Fibroblast of lung (primary cell): ENCODE results near the gene HMGCR. TPM values are rescaled to one million over a fixed set of nuclear protein-coding genes. Genes with fewer than 3 reads are reported as not detected.
A peak's percentile ranks its signal among the peaks of the same experiment; 100 is the strongest.

Source experiments
- DNase-seq, 2 donors: peaks; one replicate each; pipeline versions ENCODE4 v3.0.0 to v3.0.0-alpha.2; 2010; ENCODE audit warnings: low read depth in 2 of 2
- H2AFZ ChIP-seq: 2 replicates; pipeline ENCODE4 v1.5.1; 2012; ENCODE audit warnings: low read length, control low read depth, inconsistent platforms
- H3K27ac ChIP-seq: 2 replicates; pipeline ENCODE4 v1.5.1; 2011; ENCODE audit warnings: low read length, control low read depth; ENCODE audit not compliant: insufficient read depth
- H3K27me3 ChIP-seq: 2 replicates; pipeline ENCODE4 v1.5.1; 2011; ENCODE audit warnings: mild to moderate bottlenecking, low read length; ENCODE audit not compliant: control insufficient read depth, insufficient read depth
- H3K36me3 ChIP-seq: 2 replicates; pipeline ENCODE4 v1.5.1; 2011; ENCODE audit warnings: low read length; ENCODE audit not compliant: control insufficient read depth, insufficient read depth
- H3K4me1 ChIP-seq: 2 replicates; pipeline ENCODE4 v1.5.1; 2011; ENCODE audit warnings: low read length; ENCODE audit not compliant: control insufficient read depth, insufficient read depth; ENCODE audit errors: extremely low read depth
- H3K4me2 ChIP-seq: 2 replicates; pipeline ENCODE4 v1.5.1; 2011; ENCODE audit warnings: low read length, control low read depth; ENCODE audit not compliant: insufficient read depth; ENCODE audit errors: extremely low read depth
- H3K4me3 ChIP-seq, 4 experiments: fragments of 200-600 bp in 1 of 4; sonication (generic) in 1 of 4; replicated peaks in 1 of 4; 2 replicates each; pipeline ENCODE4 v1.5.1; 2011 to 2016; ENCODE audit warnings: low read length in 4 of 4, low read depth in 3 of 4, mild to moderate bottlenecking in 3 of 4, control low read depth in 2 of 4, inconsistent platforms in 1 of 4, mixed read lengths in 1 of 4; ENCODE audit not compliant: insufficient read depth in 1 of 4; ENCODE audit errors: control extremely low read depth in 1 of 4
- H3K79me2 ChIP-seq: 2 replicates; pipeline ENCODE4 v1.5.1; 2012; ENCODE audit warnings: mild to moderate bottlenecking, low read length, inconsistent platforms; ENCODE audit not compliant: control insufficient read depth, insufficient read depth
- H3K9ac ChIP-seq: 2 replicates; pipeline ENCODE4 v1.5.1; 2011; ENCODE audit warnings: mild to moderate bottlenecking, low read length, control low read depth; ENCODE audit not compliant: insufficient read depth
- H3K9me3 ChIP-seq: 2 replicates; pipeline ENCODE4 v1.5.1; 2012; ENCODE audit warnings: low read depth, low read length; ENCODE audit not compliant: control insufficient read depth, insufficient read depth
- H4K20me1 ChIP-seq: 2 replicates; pipeline ENCODE4 v1.5.1; 2011; ENCODE audit warnings: low read length; ENCODE audit not compliant: control insufficient read depth, insufficient read depth; ENCODE audit errors: extremely low read depth
- EZH2 ChIP-seq: IDR thresholded peaks from 2 replicates; pipeline ENCODE4 v1.5.1; 2012; ENCODE audit warnings: low read length, control low read depth, mild to moderate bottlenecking; ENCODE audit errors: missing control alignments
- polyA plus RNA-seq, 2 donors: library from polyadenylated mRNA; depleted of rRNA in 1 of 2; stranded (reverse) in 1 of 2; unstranded in 1 of 2; fragments of >200 nt; gene quantifications; 2 replicates each; pipeline ENCODE4 v1.2.1, GENCODE V29; 2011 to 2012; ENCODE audit warnings: missing spikeins in 1 of 2
- total RNA-seq: library from RNA; depleted of rRNA; stranded (reverse); fragments of >200 nt; gene quantifications from 2 replicates; pipeline ENCODE4 v1.2.1, GENCODE V29; 2014
- TF ChIP-seq, protein P1 (sequence below), 2 donors: IDR thresholded peaks in 1 of 2; conservative IDR thresholded peaks in 1 of 2; 1 replicate in 1 of 2; 2 replicates in 1 of 2; pipeline ENCODE4 v1.5.1; 2011 to 2012; ENCODE audit warnings: low read length in 2 of 2, control low read depth in 1 of 2, inconsistent platforms in 1 of 2, low read depth in 1 of 2, mild to moderate bottlenecking in 1 of 2

HMGCR gene
- total and polyA plus RNA-seq, 2 donors (not counting 1 experiment from before 2014, with no cell fraction given), result 132 to 225 TPM

DNA sequence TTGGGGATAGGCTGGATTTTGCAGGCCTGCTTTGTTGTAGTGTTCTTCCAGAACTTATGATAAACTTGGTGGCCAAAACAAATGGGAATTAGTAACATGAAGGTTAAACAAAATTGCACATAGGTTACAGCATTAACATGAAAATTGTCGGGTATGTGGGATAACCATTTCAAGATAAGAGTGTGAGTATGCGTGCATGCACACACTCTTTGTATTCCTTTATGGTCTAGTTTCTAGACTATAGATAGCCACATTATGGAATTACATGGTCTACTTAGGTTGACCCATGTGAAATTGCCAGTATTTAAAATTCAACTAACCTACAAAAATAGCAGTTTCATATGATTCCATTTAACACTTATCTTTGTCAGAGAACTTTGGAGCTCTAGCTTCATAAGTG, 1.4 kb downstream of the HMGCR start:
- H2AFZ ChIP-seq, result no peak overlapping the region
- peaks cover 60% of the 10 kb centered on the region for H3K79me2 ChIP-seq
- no peak for DNase-seq
- no peaks in the 10 kb centered on the region for H3K27me3 ChIP-seq
- no peak overlapping the region for H3K27ac ChIP-seq
- H3K9me3 ChIP-seq, result no peaks in the 10 kb centered on the region
- H3K4me3 ChIP-seq, result peak overlapping the region; percentile 86 to 94 (median 92)
- peaks cover 2% of the 10 kb centered on the region for H3K4me1 ChIP-seq
- H3K4me2 ChIP-seq, result peak overlapping the region; percentile 83
- TF ChIP-seq EZH2, result no peak
- TF ChIP-seq, protein P1, sequence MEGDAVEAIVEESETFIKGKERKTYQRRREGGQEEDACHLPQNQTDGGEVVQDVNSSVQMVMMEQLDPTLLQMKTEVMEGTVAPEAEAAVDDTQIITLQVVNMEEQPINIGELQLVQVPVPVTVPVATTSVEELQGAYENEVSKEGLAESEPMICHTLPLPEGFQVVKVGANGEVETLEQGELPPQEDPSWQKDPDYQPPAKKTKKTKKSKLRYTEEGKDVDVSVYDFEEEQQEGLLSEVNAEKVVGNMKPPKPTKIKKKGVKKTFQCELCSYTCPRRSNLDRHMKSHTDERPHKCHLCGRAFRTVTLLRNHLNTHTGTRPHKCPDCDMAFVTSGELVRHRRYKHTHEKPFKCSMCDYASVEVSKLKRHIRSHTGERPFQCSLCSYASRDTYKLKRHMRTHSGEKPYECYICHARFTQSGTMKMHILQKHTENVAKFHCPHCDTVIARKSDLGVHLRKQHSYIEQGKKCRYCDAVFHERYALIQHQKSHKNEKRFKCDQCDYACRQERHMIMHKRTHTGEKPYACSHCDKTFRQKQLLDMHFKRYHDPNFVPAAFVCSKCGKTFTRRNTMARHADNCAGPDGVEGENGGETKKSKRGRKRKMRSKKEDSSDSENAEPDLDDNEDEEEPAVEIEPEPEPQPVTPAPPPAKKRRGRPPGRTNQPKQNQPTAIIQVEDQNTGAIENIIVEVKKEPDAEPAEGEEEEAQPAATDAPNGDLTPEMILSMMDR (conservative IDR thresholded peaks at IDR 0.05 in 1 of 2, IDR thresholded peaks at IDR 0.05 in 1 of 2; ENCODE audit: low read depth in 1 of 2, low read length in 2 of 2), result no peak
- no peak overlapping the region for H3K9ac ChIP-seq
- H4K20me1 ChIP-seq, result peaks cover 18% of the 10 kb centered on the region
- H3K36me3 ChIP-seq, result peaks cover 2% of the 10 kb centered on the region

DNA sequence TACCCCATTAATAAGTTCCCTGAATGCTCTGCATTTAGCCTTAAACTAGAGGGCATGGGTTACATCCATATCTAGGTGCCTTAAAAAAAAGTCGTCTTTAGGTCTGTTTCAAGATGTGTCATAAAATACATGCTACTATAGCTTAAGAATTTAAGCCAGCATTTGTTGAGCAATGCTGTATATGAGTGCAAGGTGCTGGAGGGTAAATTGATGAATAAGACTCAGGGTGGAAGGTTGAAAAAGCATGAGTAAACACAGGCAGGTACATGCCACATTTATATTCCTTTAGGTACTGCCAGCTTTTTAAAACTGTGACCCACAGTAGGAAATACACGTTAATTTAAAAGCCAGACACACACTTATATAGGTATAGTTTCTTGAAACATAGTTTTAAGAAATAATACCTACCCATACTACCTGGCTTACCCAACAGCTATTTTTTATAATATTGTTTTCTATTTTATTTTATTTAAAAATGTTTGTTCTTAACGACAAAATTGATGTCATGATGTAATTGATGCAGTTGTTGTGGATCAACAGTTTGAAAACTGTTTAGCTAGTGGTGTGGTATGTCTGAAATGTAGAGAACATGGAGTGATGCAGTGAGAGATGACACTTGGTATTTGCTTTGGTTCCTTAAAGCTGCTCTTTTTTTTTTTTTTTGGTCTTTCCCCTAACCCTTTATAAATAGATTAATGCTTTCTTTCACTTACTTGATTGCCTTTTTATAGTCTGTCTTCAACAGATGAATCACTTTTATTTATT, 3.9 kb downstream of the HMGCR start:
- Histone ChIP-seq H3K27me3 (no peaks in the 10 kb centered on the region), H3K27ac (no peak overlapping the region), H3K36me3 (peaks cover 3% of the 10 kb centered on the region), H3K9me3 (no peaks in the 10 kb centered on the region), H3K4me2 (peak overlapping the region; percentile 54), H3K9ac (no peak overlapping the region), H4K20me1 (peaks cover 18% of the 10 kb centered on the region), H3K4me3 (peak overlapping the region in 1 of 4 experiments; percentile 3), H3K79me2 (peaks cover 67% of the 10 kb centered on the region), H2AFZ (no peak overlapping the region), H3K4me1 (peaks cover 2% of the 10 kb centered on the region)
- TF ChIP-seq EZH2, result no peak
- TF ChIP-seq, protein P1 (conservative IDR thresholded peaks at IDR 0.05 in 1 of 2, IDR thresholded peaks at IDR 0.05 in 1 of 2; ENCODE audit: low read depth in 1 of 2, low read length in 2 of 2), result no peak
- DNase-seq, result no peak

DNA sequence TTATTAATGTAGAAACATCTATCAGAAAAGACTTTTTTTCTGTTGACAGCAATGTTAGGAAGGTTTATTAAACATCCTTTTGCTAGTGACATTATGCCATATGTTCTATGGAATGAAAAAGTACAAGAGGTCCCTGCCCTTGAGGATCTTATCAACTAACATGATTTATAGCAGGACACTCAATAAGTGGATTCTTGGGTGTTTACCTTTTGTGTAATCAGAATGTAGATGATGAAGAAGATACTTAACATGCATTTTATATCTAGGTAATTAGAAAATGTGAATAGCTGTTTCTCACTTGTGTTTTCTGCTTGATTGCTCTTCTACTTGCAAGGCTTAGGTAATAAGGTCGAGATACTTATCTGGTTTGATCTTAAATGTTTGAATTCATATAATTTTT, 4.9 kb downstream of the HMGCR start:
- no peak overlapping the region for H3K9ac ChIP-seq
- no peak for TF ChIP-seq EZH2
- TF ChIP-seq, protein P1 (conservative IDR thresholded peaks at IDR 0.05 in 1 of 2, IDR thresholded peaks at IDR 0.05 in 1 of 2; ENCODE audit: low read depth in 1 of 2, low read length in 2 of 2), result no peak
- peaks cover 2% of the 10 kb centered on the region for H3K4me1 ChIP-seq
- H3K27me3 ChIP-seq, result no peaks in the 10 kb centered on the region
- no peak for DNase-seq
- H2AFZ ChIP-seq, result no peak overlapping the region
- H3K79me2 ChIP-seq, result peaks cover 67% of the 10 kb centered on the region
- H3K9me3 ChIP-seq, result no peaks in the 10 kb centered on the region
- H3K4me2 ChIP-seq, result no peak overlapping the region
- H4K20me1 ChIP-seq, result peaks cover 18% of the 10 kb centered on the region
- H3K4me3 ChIP-seq, result no peak overlapping the region
- peaks cover 3% of the 10 kb centered on the region for H3K36me3 ChIP-seq
- no peak overlapping the region for H3K27ac ChIP-seq
